Endothelial cell of hepatic sinusoid (primary cell): ENCODE data around the gene MAD2L1.
"Not testable (repeated sequence)": the region's sequence is repeated elsewhere in the genome, so short reads cannot be mapped to it uniquely, and the experiment has no call there.

Experiments used
- in situ Hi-C: cut with HindIII; loops from 2 replicates; pipeline ENCODE4 v1.10.0; 2017; ENCODE audit warnings: low sequenced_read_pairs

Gene MAD2L1

GRCh38 chr4:120066517-120067340 is at the start of gene MAD2L1:
Gene MAD2L1, minus strand, starts transcription at chr4:120066848. Its CDS starts 114 bp downstream, at chr4:120066734.
- in situ Hi-C loops = no loop called here

GRCh38 chr4:120111745-120112144 is 45.1 kb upstream of the MAD2L1 start:
- in situ Hi-C loops = no loop called here

GRCh38 chr4:120109406-120109805 is 42.8 kb upstream of the MAD2L1 start:
- in situ Hi-C loops = no loop called here

DNA sequence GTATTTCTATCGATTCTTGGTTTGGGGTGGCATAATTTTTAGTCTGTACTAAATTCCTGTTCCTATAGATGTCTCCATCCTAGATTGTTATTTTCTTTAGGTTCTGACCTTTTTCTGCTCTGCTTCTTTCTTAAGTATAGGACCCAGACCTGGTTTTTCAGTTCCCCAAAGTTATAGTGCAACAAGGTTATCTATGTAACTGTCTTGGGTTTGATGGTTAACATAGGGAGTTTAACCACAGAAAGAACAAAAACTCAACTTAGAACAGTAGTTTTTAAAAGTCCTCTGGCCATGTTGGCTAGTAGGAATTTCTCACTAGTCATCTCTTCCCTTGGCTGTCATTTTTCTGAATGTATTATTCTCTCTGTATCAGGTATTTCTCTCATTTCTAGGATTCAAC is 38.8 kb upstream of the MAD2L1 start:
- in situ Hi-C loops = no loop called here

- in situ Hi-C loops = no loop called here
These were observed 30.1 kb upstream of the MAD2L1 start for GRCh38 chr4:120096508-120097297.

- in situ Hi-C loops = no loop called here
These were observed 21.9 kb upstream of the MAD2L1 start for GRCh38 chr4:120088507-120088906.

DNA sequence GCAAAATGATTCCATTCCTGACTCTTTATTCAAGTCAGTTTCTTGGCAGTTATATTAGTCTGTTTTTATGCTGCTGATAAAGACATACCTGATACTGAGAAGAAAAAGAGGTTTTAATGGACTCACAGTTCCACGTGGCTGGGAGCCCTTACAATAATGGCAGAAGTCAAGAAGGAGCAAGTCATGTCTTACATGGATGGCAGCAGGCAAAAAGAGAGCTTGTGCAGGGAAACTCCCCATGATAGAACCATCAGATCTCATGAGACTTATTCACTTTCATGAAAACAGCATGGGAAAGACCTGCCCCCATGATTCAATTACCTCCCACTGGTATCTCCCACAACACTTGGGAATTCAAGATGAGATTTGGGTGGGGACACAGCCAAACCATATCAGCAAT is 21.4 kb upstream of the MAD2L1 start:
- in situ Hi-C loops = not testable (repeated sequence)

GRCh38 chr4:120085705-120086104 is 19.1 kb upstream of the MAD2L1 start:
- in situ Hi-C loops = no loop called here

- in situ Hi-C loops = no loop called here
These were observed 17.7 kb upstream of the MAD2L1 start for GRCh38 chr4:120084327-120084726.

- in situ Hi-C loops = no loop called here
These were observed 16.5 kb upstream of the MAD2L1 start for GRCh38 chr4:120083152-120083551.

DNA sequence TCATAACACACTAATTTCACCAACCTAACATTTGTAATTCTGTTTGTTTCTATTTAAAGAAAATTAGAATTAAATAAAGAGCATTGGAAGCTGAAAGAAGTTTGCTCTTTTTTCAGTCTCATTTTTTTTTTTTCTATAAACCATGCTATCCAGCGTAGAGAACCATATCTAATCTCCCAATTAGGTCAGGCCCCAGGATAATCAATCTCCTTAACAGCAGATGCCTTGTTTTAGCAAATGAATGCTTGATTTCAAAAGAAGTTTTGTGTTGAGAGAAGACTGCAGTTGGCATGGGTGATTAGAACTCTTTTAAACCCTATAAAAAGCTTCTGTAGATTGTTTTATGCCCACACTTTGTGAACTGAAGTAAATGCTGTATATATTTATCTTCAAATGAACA is 15.6 kb upstream of the MAD2L1 start:
- in situ Hi-C loops = no loop called here

DNA sequence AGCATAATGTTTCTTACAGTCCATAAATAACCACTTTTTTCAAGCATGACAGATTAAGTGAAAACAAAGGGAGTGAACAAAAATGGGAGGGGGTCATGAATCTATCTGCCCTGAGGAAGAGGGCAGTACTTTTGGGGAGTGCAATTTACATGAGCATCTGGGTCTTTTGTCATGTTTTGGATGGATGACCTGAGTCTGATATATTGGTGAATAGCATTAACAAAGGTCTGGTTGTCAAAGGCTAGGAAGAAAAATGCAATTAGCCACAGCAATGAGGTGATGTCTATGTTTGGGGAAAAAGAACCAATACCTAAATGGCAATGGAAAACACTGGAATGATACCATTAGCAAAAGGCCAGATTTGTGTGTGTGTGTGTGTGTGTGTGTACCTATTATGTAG is 15.1 kb upstream of the MAD2L1 start:
- in situ Hi-C loops = no loop called here

GRCh38 chr4:120080533-120080932 is 13.9 kb upstream of the MAD2L1 start:
- in situ Hi-C loops = no loop called here

DNA sequence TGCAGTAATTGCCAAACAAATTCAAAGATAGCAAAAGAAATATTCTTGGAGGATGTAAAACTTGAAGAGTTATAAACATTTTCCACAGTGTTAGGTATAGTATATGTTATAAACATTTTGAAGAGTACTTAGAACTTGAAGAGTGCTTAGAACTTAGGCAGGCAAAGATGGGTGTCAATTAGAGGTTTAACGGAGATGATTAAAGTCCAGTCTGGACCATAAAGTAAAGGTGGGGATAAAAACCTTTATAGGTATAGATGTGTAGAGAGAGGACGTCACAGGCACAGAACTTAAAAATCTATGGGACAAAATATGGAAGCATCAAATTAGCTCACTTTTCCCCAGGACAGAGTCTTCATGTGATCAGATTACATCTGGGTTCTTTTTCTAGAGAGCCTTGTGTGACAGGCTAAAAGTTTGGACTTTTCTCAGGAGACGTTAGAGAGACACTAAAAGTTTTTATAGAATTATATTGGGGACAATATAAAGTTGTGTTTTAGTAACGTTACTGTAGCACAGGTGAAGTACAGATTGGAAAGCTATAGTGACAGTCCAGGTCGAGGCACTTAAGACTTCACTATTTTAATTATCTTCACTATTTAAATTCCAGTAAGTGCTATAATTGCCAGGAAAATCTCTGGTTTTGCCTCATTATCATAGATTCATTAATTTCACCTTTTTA is 13.3 kb upstream of the MAD2L1 start:
- in situ Hi-C loops = no loop called here

GRCh38 chr4:120078216-120078615 is 11.6 kb upstream of the MAD2L1 start:
- in situ Hi-C loops = no loop called here

DNA sequence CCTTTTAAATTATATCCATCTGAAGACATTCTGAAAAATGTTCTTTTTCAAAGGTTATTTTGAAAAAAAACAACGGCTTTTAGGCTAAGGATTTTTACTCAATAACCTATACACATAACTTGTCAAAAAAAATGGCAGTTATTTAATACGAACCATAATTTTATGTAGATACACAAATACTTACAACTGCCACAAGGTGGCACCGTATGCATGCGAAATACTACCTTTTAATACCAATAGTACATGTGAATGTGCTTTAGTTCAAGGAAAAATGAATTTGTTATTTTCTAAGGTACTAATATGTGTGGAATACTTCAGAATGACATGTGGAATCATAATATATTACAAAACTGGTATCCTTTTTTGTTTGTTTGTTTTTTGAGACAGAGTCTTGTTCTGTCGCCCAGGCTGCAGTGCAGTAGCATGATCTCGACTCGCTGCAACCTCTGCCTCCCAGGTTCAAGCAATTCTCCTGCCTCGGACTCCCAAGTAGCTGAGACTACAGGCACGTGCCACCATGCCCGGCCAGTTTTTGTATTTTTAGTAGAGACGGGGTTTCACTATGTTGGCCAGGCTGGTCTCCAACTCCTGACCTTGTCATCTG is 4.6 kb upstream of the MAD2L1 start:
- in situ Hi-C loops = no loop called here

- in situ Hi-C loops = no loop called here
These were observed 3.5 kb upstream of the MAD2L1 start for GRCh38 chr4:120070196-120070595.

GRCh38 chr4:120065974-120066516 is 603 bp downstream of the MAD2L1 start:
- in situ Hi-C loops = no loop called here

DNA sequence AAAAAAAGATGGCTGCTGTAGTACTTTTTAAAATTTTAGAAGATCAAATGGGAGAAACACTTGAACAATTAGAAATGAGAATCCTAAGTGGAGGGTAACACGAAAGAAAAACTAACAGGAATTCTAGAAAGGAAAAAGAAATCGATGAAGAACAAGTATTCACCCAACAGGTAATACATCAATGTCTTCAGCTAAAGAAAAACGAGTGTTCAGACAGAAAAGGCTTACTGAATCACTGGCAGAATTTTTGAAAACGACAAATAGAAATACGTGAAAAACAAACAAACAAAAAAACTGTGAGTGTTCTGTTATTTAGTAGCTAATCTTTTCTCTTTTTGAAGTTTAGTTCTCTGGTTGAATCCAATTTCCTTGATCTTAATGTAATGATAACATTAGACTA is 1.8 kb downstream of the MAD2L1 start:
- in situ Hi-C loops = no loop called here

DNA sequence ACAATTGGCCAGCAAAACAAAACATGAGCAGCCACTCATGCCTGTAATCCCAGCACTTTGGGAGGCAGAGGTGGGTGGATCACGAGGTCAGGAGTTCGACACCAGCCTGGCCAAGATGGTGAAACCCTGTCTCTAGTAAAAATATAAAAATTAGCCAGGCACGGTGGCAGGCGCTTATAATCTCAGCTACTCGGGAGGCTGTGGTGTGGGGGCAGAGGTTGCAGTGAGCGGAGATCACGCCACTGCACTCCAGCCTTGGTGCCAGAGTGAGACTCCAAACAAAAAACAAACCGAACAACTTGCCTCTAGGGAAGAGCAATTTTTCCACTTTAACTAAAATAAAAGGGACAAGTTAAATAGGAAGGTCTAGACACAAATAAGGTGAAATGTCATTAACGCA is 2.9 kb downstream of the MAD2L1 start:
- in situ Hi-C loops = not testable (repeated sequence)

DNA sequence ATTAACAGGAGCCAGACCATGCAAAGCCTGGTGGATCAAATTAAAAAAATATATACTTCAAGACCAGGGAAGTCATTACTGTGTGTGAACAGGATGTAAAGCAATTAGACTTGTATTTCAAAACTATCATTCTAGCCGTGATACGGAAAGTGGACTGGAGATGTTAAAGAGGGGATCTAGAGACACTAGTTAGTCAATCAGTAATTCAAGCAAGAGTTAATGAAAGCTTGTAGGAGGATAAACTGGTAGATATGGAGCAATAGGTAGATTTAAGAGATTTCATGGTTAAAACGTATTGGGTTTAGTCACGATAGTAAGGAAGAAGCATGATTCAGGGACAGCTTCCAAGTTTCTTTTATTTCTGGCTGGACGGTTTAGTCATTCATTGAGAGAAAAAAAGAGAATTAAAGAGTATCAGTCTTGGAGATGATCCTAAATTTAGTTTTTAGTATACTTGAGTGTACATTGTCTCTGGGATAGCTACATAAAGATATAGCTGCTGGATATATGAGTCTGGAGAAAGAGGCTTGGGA is 3.9 kb downstream of the MAD2L1 start:
- in situ Hi-C loops = no loop called here
